Caki2 (cell line): ENCODE results near the gene COG8. TPM values are rescaled to one million over a fixed set of nuclear protein-coding genes. Genes with fewer than 3 reads are reported as not detected.

Experiments used
- DNase-seq: peaks from one replicate; pipeline ENCODE4 v3.0.0-alpha.2; 2015; ENCODE audit warnings: low read depth
- in situ Hi-C: cut with HindIII; loops from 2 replicates; pipeline ENCODE4 v1.10.0; 2016; ENCODE audit warnings: low sequenced_read_pairs, low pct_unique_long_range_greater_than_20kb, mixed read lengths
- total RNA-seq: library from RNA; depleted of rRNA; stranded (reverse); fragments of >200 nt; shearing (Covaris generic); gene quantifications from 2 replicates; pipeline ENCODE4 v1.2.3, GENCODE V29; 2014; ENCODE audit warnings: low replicate concordance

COG8 gene
- total RNA-seq, 1 experiment from 2014 or later = 56.2 TPM

DNA sequence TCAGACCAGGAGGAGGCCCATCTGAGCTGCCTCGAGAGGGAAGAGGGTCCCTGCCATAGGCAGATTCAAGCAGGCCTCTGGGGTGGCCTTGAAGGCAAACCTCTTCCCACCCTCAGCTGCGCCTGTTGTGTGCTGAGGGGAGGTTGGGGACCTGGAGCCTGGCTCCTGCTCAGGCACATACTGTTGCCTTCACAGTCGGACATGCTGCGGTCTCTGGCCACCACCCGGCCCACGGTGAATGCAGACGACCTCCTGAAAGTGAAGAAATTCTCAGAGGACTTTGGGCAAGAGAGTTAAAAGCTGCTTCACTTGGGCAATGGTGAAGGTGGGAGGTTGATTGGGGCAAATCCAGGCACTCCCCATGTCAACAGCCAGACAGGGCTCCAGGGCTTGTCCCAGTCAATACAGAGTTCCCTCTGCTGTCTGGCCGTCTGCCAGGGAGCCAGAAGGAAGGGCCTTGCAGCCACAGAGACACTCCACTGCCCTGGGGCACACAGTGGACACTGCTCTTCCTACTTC lies 15.3 kb downstream of the COG8 start:
- in situ Hi-C loops = no loop called here
- DNase-seq = no peak

DNA sequence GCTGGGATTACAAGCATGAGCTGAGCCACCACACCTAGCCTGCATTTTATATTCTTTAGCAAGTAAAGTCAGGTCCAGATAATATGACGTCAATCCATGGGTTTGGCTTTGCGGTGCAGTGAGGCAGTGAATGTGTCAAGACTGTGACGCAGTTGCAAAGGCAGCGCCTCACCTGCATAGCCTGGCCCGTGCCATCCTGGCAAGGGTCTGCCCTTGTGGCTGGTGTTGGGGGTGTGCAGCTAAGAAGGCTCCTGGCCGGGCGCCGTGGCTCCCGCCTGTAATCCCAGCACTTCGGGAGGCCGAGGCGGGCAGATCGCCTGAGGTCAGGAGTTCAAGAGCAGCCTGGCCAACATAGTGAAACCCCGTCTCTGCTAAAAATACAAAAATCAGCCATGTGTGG lies 15.9 kb downstream of the COG8 start:
- in situ Hi-C loops = no loop called here
- no peak for DNase-seq

DNA sequence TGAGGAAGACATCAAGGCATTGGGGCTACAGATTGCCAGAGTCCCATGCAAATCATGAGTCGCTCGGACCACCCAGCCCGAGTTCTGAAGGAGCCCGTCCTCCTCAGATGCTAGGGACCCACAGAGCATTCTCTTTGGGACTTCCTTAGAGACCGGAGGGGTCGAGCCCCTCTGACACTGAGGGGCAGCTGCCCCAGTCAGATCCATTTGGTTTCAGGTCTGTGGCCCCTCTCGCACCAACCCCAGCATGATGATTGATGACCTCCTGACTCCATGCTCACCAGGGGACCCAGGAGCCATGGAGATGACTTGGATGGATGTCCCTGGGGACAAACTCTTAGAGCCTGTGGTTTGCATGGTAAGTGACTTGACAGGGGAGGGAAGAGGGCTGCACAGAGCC lies 17.0 kb downstream of the COG8 start:
- in situ Hi-C loops = no loop called here
- DNase-seq = no peak

DNA sequence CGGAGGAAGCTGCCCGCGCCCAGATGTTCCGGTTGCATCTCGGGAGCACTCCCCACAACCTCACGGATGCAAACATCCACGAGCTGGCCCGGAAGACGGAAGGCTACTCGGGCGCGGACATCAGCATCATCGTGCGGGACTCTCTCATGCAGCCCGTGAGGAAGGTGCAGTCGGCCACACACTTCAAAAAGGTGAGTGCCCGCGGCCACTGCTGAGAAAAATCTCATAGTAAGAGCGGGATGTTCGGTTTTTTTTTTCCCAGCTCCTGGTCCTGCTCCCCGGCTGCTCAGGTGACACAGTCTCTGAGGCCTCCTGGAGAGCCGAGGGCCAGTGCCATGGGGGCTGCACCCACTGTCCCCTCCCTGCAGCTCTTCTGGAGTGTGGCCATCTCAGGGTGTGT lies 18.3 kb downstream of the COG8 start:
- no peak for DNase-seq
- in situ Hi-C loops = no loop called here

DNA sequence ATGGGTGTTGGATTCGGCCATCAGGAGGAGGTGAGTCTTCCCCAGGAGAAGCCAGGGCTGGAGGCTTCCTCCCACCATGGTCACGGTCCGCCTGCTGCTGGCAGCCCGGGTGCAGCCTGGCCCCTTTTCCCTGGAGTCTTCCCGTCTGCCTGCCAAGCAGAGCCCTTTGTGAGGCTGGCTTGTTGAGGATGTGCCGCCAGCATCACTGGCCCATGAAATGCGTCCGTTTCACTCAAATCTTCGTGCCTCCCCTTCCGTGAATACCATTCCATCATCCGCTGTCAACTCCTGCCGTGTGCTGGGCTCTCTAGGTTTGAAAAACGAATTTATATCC lies 18.7 kb downstream of the COG8 start:
- in situ Hi-C loops = no loop called here
- no peak for DNase-seq

DNA sequence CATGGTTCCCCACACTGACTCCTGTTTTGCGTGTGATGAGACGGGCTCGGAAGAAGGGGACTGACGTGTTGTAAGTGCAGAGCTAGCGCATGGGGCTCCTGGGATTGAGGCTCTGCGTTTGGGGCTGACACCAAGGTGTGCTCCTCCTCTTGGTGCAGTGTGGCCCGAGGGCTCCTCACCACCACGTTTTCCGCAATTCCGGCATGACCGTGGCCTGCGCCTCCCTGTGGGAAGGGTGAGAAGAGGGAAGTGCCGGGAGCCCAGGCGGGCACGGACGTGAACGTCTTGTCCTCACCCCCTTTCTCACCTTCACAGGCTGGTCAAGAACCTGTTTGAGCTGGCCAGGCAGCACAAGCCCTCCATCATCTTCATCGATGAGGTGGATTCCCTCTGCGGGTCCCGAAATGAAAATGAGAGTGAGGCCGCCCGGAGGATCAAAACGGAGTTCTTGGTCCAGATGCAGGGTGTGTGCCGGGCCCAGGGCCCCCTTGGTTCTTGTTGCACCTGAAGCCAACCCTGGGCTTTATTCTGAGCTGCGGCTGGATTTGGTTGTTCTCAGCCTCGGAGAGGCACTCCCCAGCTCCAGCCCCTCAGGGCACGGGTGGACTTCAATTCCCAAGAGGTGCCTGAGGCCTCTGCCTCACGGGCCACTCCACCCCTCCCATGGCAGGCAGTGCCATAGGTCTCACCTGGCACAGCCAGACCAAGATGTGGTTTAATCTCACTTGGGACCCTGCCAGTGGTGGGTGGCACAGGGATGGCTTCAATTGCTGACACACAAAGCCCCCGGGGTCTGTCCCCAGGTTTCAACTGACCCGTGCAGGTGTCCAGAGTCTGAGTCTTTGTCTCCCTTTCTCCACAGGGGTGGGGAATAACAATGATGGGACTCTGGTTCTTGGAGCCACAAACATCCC lies 19.3 kb downstream of the COG8 start:
- in situ Hi-C loops = no loop called here

DNA sequence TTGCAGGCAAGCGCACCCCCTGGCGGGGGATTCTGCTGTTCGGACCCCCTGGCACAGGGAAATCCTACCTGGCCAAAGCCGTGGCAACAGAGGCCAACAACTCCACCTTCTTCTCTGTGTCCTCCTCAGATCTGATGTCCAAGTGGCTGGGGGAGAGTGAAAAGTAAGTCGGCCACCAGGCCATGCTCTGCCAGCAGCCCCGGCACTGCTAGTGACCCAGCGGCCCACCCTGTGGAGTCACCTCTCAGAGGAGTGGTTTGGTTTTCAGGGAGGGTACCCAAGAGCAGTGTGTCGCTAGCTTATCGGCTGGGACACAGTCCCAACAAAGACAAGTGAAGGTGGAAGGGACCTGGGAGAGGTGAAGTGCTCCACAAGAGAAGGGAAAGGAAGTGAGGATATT lies 20.0 kb downstream of the COG8 start:
- DNase-seq = no peak
- in situ Hi-C loops = no loop called here

More for the DNA sequence above, 19.3 kb downstream of the COG8 start:
- DNase-seq = no peak

DNA sequence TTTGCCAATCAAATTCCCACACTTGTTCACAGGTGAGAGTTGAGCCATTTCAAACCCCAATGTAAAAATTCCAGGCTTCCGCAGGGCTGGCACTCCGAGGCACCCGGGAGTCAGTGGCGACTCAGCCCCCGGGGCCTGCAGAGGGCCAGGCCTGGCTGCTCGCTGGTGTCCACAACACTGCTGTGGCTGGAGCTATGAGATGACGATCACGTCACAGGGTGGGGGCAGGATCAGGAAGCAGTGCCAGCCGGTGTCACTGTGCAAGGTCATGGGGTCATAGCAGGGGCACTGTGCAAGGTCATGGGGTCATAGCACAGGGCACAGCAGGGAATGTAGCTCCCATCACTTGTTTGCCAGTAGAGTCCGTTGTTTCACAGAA lies 20.5 kb downstream of the COG8 start:
- in situ Hi-C loops = no loop called here
- no peak for DNase-seq

DNA sequence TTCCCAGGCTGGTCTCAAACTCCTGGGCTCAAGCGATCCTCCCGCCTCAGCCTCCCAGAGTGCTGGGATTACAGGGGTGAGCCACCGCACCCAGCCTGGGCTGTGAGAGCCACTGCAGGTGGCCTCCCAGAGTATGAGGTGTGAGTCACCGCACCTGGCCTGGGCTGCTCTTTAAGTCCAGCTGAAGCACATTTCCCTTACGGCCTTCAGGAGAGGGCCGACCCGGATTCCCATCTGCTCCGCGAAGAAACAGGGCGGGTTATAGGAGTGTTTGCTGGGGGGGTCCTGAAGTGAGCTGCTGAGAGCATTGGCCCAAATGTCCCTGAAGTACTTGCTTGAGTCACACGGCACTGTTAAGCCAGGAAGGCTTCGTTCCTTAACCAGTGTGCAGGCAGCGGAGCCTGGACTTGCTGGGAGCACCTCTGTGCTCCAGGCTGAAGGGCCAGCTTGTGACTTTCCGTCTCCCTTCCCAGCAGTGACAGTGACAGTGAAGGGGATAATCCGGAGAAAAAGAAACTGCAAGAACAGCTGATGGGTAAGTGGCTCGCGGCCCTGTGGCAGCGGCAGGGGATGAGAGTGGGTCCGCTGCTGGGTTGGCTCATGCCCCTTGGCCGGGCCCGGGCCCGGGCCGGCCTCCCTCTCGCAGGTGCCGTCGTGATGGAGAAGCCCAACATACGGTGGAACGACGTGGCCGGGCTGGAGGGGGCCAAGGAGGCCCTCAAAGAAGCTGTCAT lies 21.0 kb downstream of the COG8 start:
- no peak for DNase-seq
- in situ Hi-C loops = no loop called here

DNA sequence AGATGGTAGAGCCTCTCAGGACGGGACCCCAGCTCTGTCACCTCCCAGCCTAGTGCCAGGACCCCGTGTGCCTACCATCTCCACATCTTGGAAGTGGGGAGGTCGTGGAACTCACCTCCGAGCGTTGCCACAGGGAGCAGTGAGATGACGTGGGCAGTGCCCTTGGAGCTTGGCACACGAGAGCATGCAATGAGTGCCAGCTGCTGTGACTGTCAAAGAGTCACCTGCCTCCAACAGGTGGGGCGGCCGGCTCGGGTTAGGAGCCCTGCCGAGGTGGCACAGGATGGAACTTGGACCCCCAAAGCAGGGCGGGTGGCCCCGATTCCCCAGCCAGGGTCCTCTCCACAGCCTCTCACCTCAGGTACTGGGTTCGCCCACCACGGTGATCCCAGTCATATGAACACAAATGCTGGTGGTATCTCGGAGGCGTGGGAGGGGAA lies 22.7 kb downstream of the COG8 start:
- in situ Hi-C loops = no loop called here
- DNase-seq = no peak

DNA sequence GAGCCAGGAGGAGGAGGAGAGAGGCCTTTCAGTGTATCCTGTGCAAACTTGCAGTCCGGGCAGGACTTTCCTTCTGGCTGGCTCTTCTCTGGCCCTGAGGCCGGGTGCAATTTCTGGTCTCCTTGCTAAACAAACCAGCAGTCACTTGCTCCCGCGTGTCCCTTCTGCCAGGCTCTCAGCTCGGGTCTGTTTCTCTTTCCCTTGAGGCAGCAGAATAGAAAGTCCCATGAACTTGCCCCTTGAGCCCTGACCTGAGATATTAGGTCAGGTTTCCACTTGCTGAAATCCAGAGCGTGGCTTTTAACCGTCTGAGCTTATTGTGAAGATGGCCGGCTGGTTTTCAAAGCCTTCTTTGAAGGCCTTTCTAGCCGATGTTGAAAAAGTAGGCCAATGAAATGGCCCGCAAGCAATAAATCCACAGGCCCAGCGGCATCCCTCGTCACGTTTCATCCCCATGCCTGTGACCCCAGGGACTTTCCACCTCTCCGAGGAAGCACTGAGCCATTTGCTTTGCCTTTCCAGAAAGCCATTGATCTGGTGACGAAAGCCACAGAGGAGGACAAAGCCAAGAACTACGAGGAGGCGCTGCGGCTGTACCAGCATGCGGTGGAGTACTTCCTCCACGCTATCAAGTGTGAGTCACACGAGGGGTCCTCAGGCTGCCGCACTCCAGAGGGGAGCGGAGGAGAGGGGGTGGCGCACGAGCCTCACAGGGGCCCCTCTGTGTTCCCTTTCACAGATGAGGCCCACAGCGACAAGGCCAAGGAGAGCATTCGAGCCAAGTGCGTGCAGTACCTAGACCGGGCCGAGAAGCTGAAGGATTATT lies 23.7 kb downstream of the COG8 start:
- DNase-seq = no peak
- in situ Hi-C loops = no loop called here

DNA sequence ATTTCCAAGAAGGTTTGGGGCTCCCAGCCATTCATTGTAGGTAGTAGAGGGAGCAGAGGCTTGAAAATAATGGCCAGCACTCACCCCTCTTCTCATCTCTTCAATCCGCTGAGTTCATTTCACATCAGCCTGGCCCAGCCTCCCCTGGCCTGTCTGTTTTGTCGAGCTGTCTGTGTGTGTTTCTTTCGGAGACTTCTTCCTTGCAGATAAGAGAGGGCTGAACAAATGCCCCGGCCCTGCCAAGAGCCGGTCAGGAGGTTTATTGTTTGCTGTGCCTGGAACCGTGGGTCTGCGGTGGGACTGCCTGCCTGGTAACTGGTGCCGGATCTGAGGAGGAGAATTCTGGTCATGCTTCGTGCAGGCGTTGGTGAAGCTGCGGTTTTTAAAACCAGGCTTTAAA lies 24.8 kb downstream of the COG8 start:
- in situ Hi-C loops = no loop called here
- no peak for DNase-seq

DNA sequence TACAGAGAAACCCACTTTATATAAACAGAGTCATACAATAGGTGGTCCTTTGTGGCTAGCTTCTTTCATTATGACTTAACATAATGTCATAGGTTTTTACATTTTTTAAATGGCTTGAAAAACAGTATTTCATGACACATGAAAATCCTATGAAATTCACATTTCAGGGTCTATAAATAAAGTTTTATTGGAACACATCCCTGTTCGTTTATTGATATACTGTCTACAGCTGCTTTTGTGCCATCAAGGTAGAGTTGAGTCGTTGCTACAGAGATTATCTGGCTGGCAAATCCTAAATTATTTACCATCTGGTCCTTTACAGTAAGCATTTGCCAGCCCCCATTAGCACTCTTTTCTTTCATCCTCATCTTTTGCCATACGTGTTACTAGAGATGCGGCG lies 25.9 kb downstream of the COG8 start:
- DNase-seq = no peak
- in situ Hi-C loops = no loop called here

DNA sequence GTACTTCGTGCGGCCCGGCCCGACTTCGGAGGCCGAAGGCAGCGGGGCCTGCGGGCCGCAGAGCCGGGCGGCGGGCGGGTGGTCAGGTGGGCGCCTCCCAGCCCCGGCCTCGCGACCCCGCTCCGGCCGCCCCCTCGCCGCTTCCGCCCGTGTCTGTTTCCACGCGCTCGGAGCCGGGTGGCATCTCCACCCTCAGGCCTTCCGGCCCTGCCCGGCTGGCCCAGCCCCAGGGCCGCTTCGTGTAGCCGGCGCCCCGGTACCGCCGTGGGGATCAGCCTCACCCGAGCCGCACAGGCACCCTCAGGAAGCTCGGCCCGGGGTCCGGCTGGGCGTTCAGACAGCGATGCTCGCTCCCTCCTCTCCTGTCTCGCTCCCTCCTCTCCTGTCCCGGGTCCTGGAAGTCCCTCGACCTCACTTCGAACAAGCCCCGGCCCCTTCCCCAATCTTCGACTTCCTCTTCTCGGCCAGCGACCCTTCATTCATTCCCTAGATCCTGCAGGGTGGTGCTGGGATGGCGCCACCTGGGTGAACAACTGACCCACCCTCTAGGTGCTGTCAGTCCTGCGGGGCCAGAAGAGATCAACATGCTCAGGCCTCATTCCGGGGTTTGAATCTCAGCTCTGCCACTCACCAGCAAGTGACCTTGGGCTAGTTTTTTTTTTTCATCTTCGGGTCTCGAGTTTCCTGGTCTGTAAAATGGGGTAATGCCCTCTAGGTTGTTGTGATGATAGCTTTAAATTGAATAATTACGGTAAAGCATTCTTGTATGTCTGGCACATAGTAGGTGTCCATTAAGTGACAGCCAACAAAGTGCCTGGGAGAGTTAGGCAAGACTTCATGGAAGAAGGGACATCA lies 27.6 kb downstream of the COG8 start:
- no peak for DNase-seq
- in situ Hi-C loops = no loop called here

DNA sequence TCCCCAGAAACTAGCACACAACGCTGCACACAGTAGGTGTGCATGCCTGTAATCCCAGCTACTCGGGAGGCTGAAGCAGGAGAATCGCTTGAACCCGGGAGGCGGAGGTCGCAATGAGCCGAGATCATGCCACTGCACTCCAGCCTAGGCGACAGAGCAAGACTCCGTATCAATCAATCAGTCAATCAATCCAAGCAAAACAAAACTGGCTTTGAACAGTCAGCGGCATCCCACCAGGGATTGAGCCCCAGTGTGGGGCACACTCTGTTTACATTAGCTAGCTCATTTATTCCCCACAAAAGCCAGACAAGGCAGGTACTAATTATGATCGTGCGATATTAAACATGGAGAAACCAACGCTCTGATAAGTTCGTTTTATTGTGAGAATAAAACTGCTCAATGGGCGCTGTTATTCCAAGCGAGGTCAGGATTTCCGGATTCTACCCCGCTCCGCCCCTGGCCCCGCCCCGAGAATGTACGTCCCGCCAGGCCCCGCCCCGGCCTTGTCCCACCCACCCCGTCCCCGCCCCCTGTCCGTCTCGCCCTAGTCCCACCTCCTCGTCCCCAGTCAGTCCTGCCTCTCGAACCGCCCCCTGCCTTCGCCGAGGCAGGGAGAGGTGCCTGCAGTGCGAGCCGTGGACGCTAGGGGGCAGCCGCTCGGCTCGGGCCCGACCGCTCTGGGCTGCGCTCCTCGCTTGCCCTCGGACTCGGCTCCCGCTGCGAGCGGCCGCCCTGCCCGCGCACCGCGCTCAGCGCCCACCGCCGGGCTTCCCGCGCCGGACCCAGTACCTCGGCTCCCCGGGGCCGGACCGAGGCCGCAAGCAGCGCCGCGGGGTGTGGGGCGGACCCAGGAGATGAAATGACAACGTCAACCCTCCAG lies 28.5 kb downstream of the COG8 start, which contains the start of gene VPS4A:
Gene VPS4A (plus strand): TSS at position 698 of the 880 bp plus-strand sequence. CDS start 162 bp downstream, at position 860.
- DNase-seq = peak; percentile 94
- in situ Hi-C loops = no loop called here

DNA sequence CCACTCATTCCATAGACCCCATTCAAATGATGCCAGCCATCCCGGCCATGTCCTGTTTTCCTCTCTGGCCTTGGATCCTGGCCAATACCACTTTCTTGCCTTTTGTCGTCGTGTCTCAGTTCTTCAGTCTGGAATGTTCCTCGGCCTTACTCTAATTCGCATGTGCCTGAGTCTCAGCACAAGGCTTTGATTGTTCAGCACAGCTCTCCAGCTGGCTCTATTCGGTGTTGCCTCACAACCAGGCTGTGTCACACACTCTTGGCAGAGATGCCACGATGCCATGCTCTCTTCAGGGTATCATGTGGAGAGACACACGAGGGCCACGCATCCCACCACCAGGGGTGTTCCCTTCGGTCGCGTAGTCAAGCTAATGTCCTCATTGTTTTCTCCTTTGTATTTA lies 30.0 kb downstream of the COG8 start:
- in situ Hi-C loops = no loop called here

DNA sequence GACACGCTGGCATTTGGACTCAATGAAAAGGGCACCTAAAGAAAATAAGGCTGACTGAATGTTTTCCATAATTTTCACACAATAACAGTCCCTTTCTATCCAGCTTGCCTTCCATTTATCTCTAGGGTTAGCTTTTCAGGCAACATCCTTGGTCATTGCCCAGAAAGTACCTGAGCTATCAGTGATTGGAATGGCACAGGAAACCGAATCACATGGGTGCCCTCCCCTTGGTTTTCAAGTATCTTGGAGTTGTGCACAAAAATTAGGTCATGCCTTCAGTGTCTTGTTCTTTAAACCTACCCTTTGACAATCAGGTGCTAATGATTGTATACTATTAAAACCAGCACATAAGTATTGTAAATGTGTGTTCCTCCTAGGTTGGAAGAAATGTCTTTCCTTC lies 31.5 kb downstream of the COG8 start:
- in situ Hi-C loops = no loop called here

More for the DNA sequence above, 30.0 kb downstream of the COG8 start:
- DNase-seq = no peak

More for the DNA sequence above, 31.5 kb downstream of the COG8 start:
- no peak for DNase-seq
